GM13976 (cell line): Measurements from ENCODE around the gene ETAA1.

Source experiments
- DNase-seq: peaks from one replicate; pipeline ENCODE4 v3.0.0; 2012; ENCODE audit warnings: low spot score
- in situ Hi-C: fragments of 300-500 bp; cut with MboI; formaldehyde crosslinking; loops from one replicate; pipeline ENCODE4 v1.12.0; 2022; ENCODE audit warnings: low sequenced_read_pairs, mixed read lengths, inconsistent platforms; ENCODE audit not compliant: unreplicated experiment
- TF ChIP-seq, protein P1 (sequence below): IDR thresholded peaks from 2 replicates; pipeline ENCODE4 v1.5.1; 2012; ENCODE audit warnings: borderline replicate concordance, mild to moderate bottlenecking; ENCODE audit not compliant: insufficient read depth; ENCODE audit errors: extremely low read depth, missing control alignments, control extremely low read depth

The ETAA1 gene

DNA sequence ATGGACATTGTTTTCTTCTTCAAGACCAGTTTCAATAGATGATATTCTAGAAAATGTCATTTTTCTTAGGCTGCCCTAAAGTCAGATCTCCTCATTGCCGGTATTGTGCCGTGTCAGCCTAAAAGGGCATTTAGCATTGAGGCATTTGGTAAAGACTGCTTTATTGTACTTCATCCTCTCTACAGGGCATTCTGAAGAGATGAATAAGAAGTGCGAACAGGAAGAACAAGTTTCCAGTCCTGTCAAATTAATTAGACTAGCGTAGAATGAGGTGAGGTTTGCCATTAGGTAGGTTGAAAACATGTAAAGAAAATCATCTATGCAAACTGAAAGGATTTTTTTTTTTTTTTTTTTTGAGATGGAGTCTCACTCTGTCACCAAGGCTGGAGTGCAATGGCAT lies 60.6 kb downstream of the ETAA1 start:
- in situ Hi-C loops = no loop called here
- TF ChIP-seq, protein P1, sequence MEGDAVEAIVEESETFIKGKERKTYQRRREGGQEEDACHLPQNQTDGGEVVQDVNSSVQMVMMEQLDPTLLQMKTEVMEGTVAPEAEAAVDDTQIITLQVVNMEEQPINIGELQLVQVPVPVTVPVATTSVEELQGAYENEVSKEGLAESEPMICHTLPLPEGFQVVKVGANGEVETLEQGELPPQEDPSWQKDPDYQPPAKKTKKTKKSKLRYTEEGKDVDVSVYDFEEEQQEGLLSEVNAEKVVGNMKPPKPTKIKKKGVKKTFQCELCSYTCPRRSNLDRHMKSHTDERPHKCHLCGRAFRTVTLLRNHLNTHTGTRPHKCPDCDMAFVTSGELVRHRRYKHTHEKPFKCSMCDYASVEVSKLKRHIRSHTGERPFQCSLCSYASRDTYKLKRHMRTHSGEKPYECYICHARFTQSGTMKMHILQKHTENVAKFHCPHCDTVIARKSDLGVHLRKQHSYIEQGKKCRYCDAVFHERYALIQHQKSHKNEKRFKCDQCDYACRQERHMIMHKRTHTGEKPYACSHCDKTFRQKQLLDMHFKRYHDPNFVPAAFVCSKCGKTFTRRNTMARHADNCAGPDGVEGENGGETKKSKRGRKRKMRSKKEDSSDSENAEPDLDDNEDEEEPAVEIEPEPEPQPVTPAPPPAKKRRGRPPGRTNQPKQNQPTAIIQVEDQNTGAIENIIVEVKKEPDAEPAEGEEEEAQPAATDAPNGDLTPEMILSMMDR = no peak
- no peak for DNase-seq

DNA sequence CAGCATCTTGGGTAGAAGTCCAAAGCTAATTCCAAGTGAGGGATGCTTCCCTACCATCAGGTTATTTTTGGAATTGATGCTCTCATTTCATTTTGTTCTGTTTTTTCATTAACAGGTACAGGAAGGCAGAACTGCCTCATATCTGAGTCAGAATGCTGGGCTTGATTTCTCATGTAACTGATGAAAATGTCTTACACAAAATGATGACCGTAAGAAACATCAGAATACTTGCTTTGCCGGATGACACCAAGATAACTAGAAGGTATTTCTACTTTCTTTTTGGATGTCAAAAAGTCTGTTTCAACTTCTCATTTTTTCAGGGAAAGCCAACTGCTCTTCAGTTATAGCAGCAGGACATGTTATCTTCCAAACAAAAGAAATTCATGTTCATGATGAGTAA lies 62.6 kb downstream of the ETAA1 start:
- no peak for DNase-seq
- TF ChIP-seq, protein P1 = no peak
- in situ Hi-C loops = no loop called here
